T47D (cell line): ENCODE measurements around the gene TAOK3.

Source experiments
- DNase-seq, 2 experiments: peaks; one replicate each; pipeline versions ENCODE4 v3.0.0 to v3.0.0-alpha.2; 2011 to 2012; ENCODE audit warnings: low read depth in 1 of 2, low spot score in 1 of 2
- JUND ChIP-seq: IDR thresholded peaks from 2 replicates; pipeline ENCODE4 v1.6.1; 2012; ENCODE audit warnings: low read depth
- in situ Hi-C: cut with HindIII; loops from 2 replicates; pipeline ENCODE4 v1.10.0; 2016; ENCODE audit warnings: low sequenced_read_pairs, low pct_unique_long_range_greater_than_20kb

The TAOK3 gene

GRCh38 chr12:118346895-118347294 lies 25.8 kb downstream of the TAOK3 start:
- DNase-seq, result no peak
- in situ Hi-C loops, result no loop called here

GRCh38 chr12:118345355-118345754 lies 27.4 kb downstream of the TAOK3 start:
- in situ Hi-C loops, result no loop called here
- no peak for DNase-seq
- TF ChIP-seq JUND, result no peak

More at GRCh38 chr12:118346895-118347294, 25.8 kb downstream of the TAOK3 start:
- no peak for TF ChIP-seq JUND

GRCh38 chr12:118344829-118345228 lies 27.9 kb downstream of the TAOK3 start:
- TF ChIP-seq JUND, result no peak
- in situ Hi-C loops, result no loop called here
- no peak for DNase-seq

GRCh38 chr12:118342090-118342489 lies 30.6 kb downstream of the TAOK3 start:
- no peak for TF ChIP-seq JUND
- no peak for DNase-seq
- in situ Hi-C loops, result no loop called here

- no peak for TF ChIP-seq JUND
- in situ Hi-C loops, result no loop called here
- DNase-seq, result peak in 1 of 2 experiments; percentile 77
Observed at GRCh38 chr12:118337194-118337838, 35.4 kb downstream of the TAOK3 start.

- in situ Hi-C loops, result no loop called here
- DNase-seq, result peak in 1 of 2 experiments; percentile 24
- TF ChIP-seq JUND, result no peak
Observed at GRCh38 chr12:118336123-118336522, 36.6 kb downstream of the TAOK3 start.

- in situ Hi-C loops, result no loop called here
- TF ChIP-seq JUND, result no peak
- DNase-seq, result no peak
Observed at GRCh38 chr12:118334939-118335567, 37.7 kb downstream of the TAOK3 start.

GRCh38 chr12:118334241-118334640 lies 38.5 kb downstream of the TAOK3 start:
- no peak for TF ChIP-seq JUND
- in situ Hi-C loops, result no loop called here
- DNase-seq, result no peak

- no peak for TF ChIP-seq JUND
- DNase-seq, result no peak
- in situ Hi-C loops, result no loop called here
Observed at GRCh38 chr12:118332511-118332910, 40.2 kb downstream of the TAOK3 start.

- no peak for DNase-seq
- no peak for TF ChIP-seq JUND
- in situ Hi-C loops, result no loop called here
Observed at GRCh38 chr12:118330421-118331018, 42.2 kb downstream of the TAOK3 start.

- TF ChIP-seq JUND, result no peak
- no peak for DNase-seq
- in situ Hi-C loops, result no loop called here
Observed at GRCh38 chr12:118328486-118329330, 44.0 kb downstream of the TAOK3 start.

GRCh38 chr12:118327391-118327790 lies 45.3 kb downstream of the TAOK3 start:
- no peak for TF ChIP-seq JUND
- in situ Hi-C loops, result no loop called here
- DNase-seq, result no peak
